H9 (cell line): ENCODE measurements around the gene ZBTB22. TPM values are rescaled to one million over a fixed set of nuclear protein-coding genes. Genes with fewer than 3 reads are reported as not detected.

Experiments used
- DNase-seq: peaks from one replicate; pipeline ENCODE4 v3.0.0-alpha.2; 2017
- H2AFZ ChIP-seq: one replicate; pipeline ENCODE4 v1.6.1; 2013; ENCODE audit warnings: mild to moderate bottlenecking, low read length, control low read depth, moderate library complexity
- H2AK5ac ChIP-seq: 2 replicates; pipeline ENCODE4 v1.6.1; 2013; ENCODE audit warnings: low read length, control low read depth, mixed read lengths; ENCODE audit not compliant: insufficient read length
- H2BK120ac ChIP-seq: one replicate; pipeline ENCODE4 v1.6.1; 2013; ENCODE audit warnings: low read depth, mild to moderate bottlenecking, low read length, control low read depth, inconsistent platforms; ENCODE audit not compliant: poor library complexity, severe bottlenecking
- H2BK12ac ChIP-seq: 2 replicates; pipeline ENCODE4 v1.6.1; 2013; ENCODE audit warnings: low read length, control low read depth, mixed read lengths, low read depth; ENCODE audit not compliant: insufficient read length
- H2BK15ac ChIP-seq: 2 replicates; pipeline ENCODE4 v1.6.1; 2013; ENCODE audit warnings: low read depth, low read length, control low read depth
- H2BK20ac ChIP-seq: one replicate; pipeline ENCODE4 v1.6.1; 2013; ENCODE audit warnings: low read depth, mild to moderate bottlenecking, low read length, control low read depth, inconsistent platforms; ENCODE audit not compliant: poor library complexity, severe bottlenecking
- H2BK5ac ChIP-seq: 2 replicates; pipeline ENCODE4 v1.6.1; 2013; ENCODE audit warnings: low read length, control low read depth, mixed read lengths; ENCODE audit not compliant: insufficient read length
- H3K14ac ChIP-seq: 2 replicates; pipeline ENCODE4 v1.6.1; 2013; ENCODE audit warnings: low read length, control low read depth; ENCODE audit not compliant: insufficient read depth
- H3K18ac ChIP-seq: 2 replicates; pipeline ENCODE4 v1.6.1; 2013; ENCODE audit warnings: low read depth, mild to moderate bottlenecking, mixed read lengths, low read length, control low read depth; ENCODE audit not compliant: insufficient read length
- H3K23ac ChIP-seq: 2 replicates; pipeline ENCODE4 v1.6.1; 2013; ENCODE audit warnings: low read length, control low read depth, mixed read lengths, low read depth; ENCODE audit not compliant: insufficient read length
- H3K23me2 ChIP-seq: 2 replicates; pipeline ENCODE4 v1.6.1; 2013; ENCODE audit warnings: low read depth, mild to moderate bottlenecking, mixed read lengths, low read length, control low read depth; ENCODE audit not compliant: insufficient read length, poor library complexity, severe bottlenecking
- H3K27ac ChIP-seq: 2 replicates; pipeline ENCODE4 v1.5.1; 2013; ENCODE audit warnings: low read length, control low read depth, mixed read lengths, low read depth; ENCODE audit not compliant: insufficient read length
- H3K27me3 ChIP-seq: 2 replicates; pipeline ENCODE4 v1.6.1; 2013; ENCODE audit warnings: low read length, control low read depth, inconsistent platforms; ENCODE audit not compliant: insufficient read depth
- H3K4ac ChIP-seq: 2 replicates; pipeline ENCODE4 v1.6.1; 2013; ENCODE audit warnings: low read depth, mild to moderate bottlenecking, control low read depth, inconsistent platforms, low read length, moderate library complexity
- H3K4me1 ChIP-seq: 2 replicates; pipeline ENCODE4 v1.6.1; 2013; ENCODE audit warnings: low read length, control low read depth, inconsistent platforms; ENCODE audit not compliant: insufficient read depth
- H3K4me2 ChIP-seq: 2 replicates; pipeline ENCODE4 v1.6.1; 2013; ENCODE audit warnings: low read length, control low read depth, mixed read lengths; ENCODE audit not compliant: insufficient read length, insufficient read depth
- H3K56ac ChIP-seq: 2 replicates; pipeline ENCODE4 v1.6.1; 2013; ENCODE audit warnings: low read depth, mild to moderate bottlenecking, mixed read lengths, low read length, control low read depth; ENCODE audit not compliant: insufficient read length
- H3K79me1 ChIP-seq: 2 replicates; pipeline ENCODE4 v1.6.1; 2013; ENCODE audit warnings: low read depth, mild to moderate bottlenecking, moderate library complexity, low read length, control low read depth, inconsistent platforms; ENCODE audit not compliant: insufficient read depth, poor library complexity, severe bottlenecking
- H3K79me2 ChIP-seq: 2 replicates; pipeline ENCODE4 v1.6.1; 2013; ENCODE audit warnings: low read length, control low read depth, inconsistent platforms; ENCODE audit not compliant: insufficient read depth
- H3K9ac ChIP-seq: 2 replicates; pipeline ENCODE4 v1.6.1; 2013; ENCODE audit warnings: low read length, control low read depth, mixed read lengths; ENCODE audit not compliant: insufficient read length; ENCODE audit errors: extremely low read depth
- H3K9me3 ChIP-seq: one replicate; pipeline ENCODE4 v1.6.1; 2013; ENCODE audit warnings: low read depth, low read length, inconsistent platforms; ENCODE audit not compliant: control insufficient read depth
- H3T11ph ChIP-seq: one replicate; pipeline ENCODE4 v1.6.1; 2013; ENCODE audit warnings: mild to moderate bottlenecking, low read length, control low read depth, inconsistent platforms
- H4K20me1 ChIP-seq: one replicate; pipeline ENCODE4 v1.6.1; 2013; ENCODE audit not compliant: control insufficient read depth, insufficient read length, insufficient read depth
- H4K5ac ChIP-seq: 2 replicates; pipeline ENCODE4 v1.6.1; 2013; ENCODE audit warnings: low read depth, mild to moderate bottlenecking, mixed read lengths, low read length, control low read depth; ENCODE audit not compliant: insufficient read length
- H4K8ac ChIP-seq: replicated peaks from 2 replicates; pipeline ENCODE4 v1.6.1; 2013; ENCODE audit warnings: low read length, control low read depth, mixed read lengths, low read depth; ENCODE audit not compliant: insufficient read length
- H4K91ac ChIP-seq: 2 replicates; pipeline ENCODE4 v1.6.1; 2013; ENCODE audit warnings: low read depth, mild to moderate bottlenecking, moderate library complexity, mixed read lengths, low read length, control low read depth; ENCODE audit not compliant: insufficient read length
- H3K27ac Mint-ChIP-seq, 3 experiments: 2 replicates in 2 of 3; 3 replicates in 1 of 3; pipeline ENCODE4 v1.8.0; 2020 to 2021; ENCODE audit warnings: mixed read lengths in 3 of 3, mild to moderate bottlenecking in 1 of 3, moderate library complexity in 1 of 3
- H3K27me3 Mint-ChIP-seq: 2 replicates; pipeline ENCODE4 v1.8.0; 2021; ENCODE audit warnings: low read depth, mild to moderate bottlenecking, moderate library complexity, mixed read lengths
- H3K36me3 Mint-ChIP-seq, 3 experiments: 2 replicates in 2 of 3; 3 replicates in 1 of 3; pipeline ENCODE4 v1.8.0; 2020 to 2021; ENCODE audit warnings: low read depth in 3 of 3, mixed read lengths in 3 of 3; ENCODE audit not compliant: insufficient read depth in 1 of 3
- H3K4me1 Mint-ChIP-seq, 2 experiments: 2 replicates each; pipeline ENCODE4 v1.8.0; 2020; ENCODE audit warnings: mixed read lengths in 2 of 2
- H3K4me3 Mint-ChIP-seq, 2 experiments: 2 replicates in 1 of 2; 3 replicates in 1 of 2; pipeline ENCODE4 v1.8.0; 2020 to 2021; ENCODE audit warnings: mild to moderate bottlenecking in 2 of 2, mixed read lengths in 2 of 2, moderate library complexity in 1 of 2
- H3K9me3 Mint-ChIP-seq, 2 experiments: 2 replicates in 1 of 2; 3 replicates in 1 of 2; pipeline ENCODE4 v1.8.0; 2020; ENCODE audit warnings: mild to moderate bottlenecking in 2 of 2, mixed read lengths in 2 of 2, moderate library complexity in 1 of 2
- CTCF ChIP-seq: fragments of 200-600 bp; sonication (generic); conservative IDR thresholded peaks from 3 replicates; pipeline ENCODE4 v1.8.0; 2021; ENCODE audit warnings: antibody characterized with exemption, mild to moderate bottlenecking
- WGBS: extraction: QIAGEN DNeasy Blood & Tissue Kit; methylation state at CpG from one replicate; pipeline ENCODE4 v1.1.7; 2013; ENCODE audit warnings: missing lambda C conversion rate, low lambda C conversion rate, mixed read lengths; ENCODE audit not compliant: insufficient read length; ENCODE audit errors: extremely low coverage; 5-methylcytosine and 5-hydroxymethylcytosine counted together
- total RNA-seq: library from RNA; stranded (reverse); gene quantifications from 2 replicates; pipeline ENCODE4 v1.2.1, GENCODE V29; 2021

ZBTB22 gene
- total RNA-seq, 1 experiment from 2014 or later = 8.1 TPM

GRCh38 chr6:33294086-33294823 is 23.3 kb downstream of the ZBTB22 start:
- Histone ChIP-seq H4K5ac (no peak overlapping the region), H2AFZ (no peak overlapping the region), H3K79me2 (peaks cover 5% of the 10 kb centered on the region; the same call in 1 of the 2 replicates), H3K14ac (no peak overlapping the region), H3K27ac (no peak overlapping the region), H3K23ac (no peak overlapping the region), H2BK12ac (no peak overlapping the region), H4K20me1 (no peaks in the 10 kb centered on the region), H3K18ac (no peak overlapping the region), H2BK120ac (no peak overlapping the region), H2BK20ac (no peak overlapping the region), H2BK15ac (no peak overlapping the region), H4K8ac (no peak overlapping the region), H3K79me1 (no peaks in the 10 kb centered on the region), H3K4ac (no peak overlapping the region), H3K27me3 (no peaks in the 10 kb centered on the region), H3T11ph (no peak overlapping the region), H3K4me1 (no peaks in the 10 kb centered on the region), H3K9ac (no peak overlapping the region), H3K4me2 (no peak overlapping the region), H3K9me3 (no peaks in the 10 kb centered on the region), H2AK5ac (no peak overlapping the region), H3K23me2 (peaks cover 25% of the 10 kb centered on the region), H4K91ac (no peak overlapping the region), H2BK5ac (no peak overlapping the region), H3K56ac (no peak overlapping the region)
- Mint-ChIP-seq H3K36me3 (peaks cover 16 to 46% (median 44%) of the 10 kb centered on the region in 3 experiments), H3K4me1 (peaks cover 13 to 21% of the 10 kb centered on the region in 2 experiments), H3K27me3 (no peaks in the 10 kb centered on the region), H3K4me3 (peak overlapping the region in 1 of 2 experiments; percentile 41; a peak in 2 of 5 replicates), H3K9me3 (no peaks in the 10 kb centered on the region), H3K27ac (peak overlapping the region in 1 of 3 experiments; percentile 8; a peak in 2 of 7 replicates)
- WGBS = no CpG with 5 or more reads among the region's 10 CpGs
- no peak for TF ChIP-seq CTCF
- no peak for DNase-seq
